H1 (cell line): ENCODE measurements around the gene FRMPD2. TPM values are rescaled to one million over a fixed set of nuclear protein-coding genes. Genes with fewer than 3 reads are reported as not detected.

Experiments
- CTCF ChIA-PET: fragments of 300-600 bp; sonication (Branson Sonifier 250); formaldehyde crosslinking; loops from one replicate; lab custom pipeline; 2021; ENCODE audit not compliant: partially characterized antibody; lab: Charles Lee
- POLR2A ChIA-PET: fragments of 300-600 bp; sonication (Branson Sonifier 250); formaldehyde crosslinking; loops from one replicate; lab custom pipeline; 2021; ENCODE audit warnings: inconsistent platforms; ENCODE audit not compliant: partially characterized antibody; lab: Charles Lee
- DNase-seq, 2 experiments: peaks; one replicate each; pipeline versions ENCODE4 v3.0.0 to v3.0.0-alpha.2; 2010 to 2022; ENCODE audit warnings: low spot score in 2 of 2, low read depth in 1 of 2, mixed read lengths in 1 of 2
- FAIRE-seq: peaks from 2 replicates; lab custom pipeline; 2011; peaks lifted over from hg19 to GRCh38; lab: Jason Lieb, UNC
- H2AFZ ChIP-seq: 2 replicates; pipeline ENCODE4 v1.8.1; 2012; ENCODE audit warnings: low read length, inconsistent platforms
- H2AK5ac ChIP-seq: 2 replicates; pipeline ENCODE4 v1.6.1; 2013; ENCODE audit warnings: low read depth, low read length
- H2BK120ac ChIP-seq: replicated peaks from 2 replicates; pipeline ENCODE3; 2013; ENCODE audit warnings: low read depth, low read length, inconsistent platforms
- H2BK12ac ChIP-seq: 2 replicates; pipeline ENCODE4 v1.6.1; 2013; ENCODE audit warnings: low read depth, low read length
- H2BK15ac ChIP-seq: 2 replicates; pipeline ENCODE4 v1.6.1; 2013; ENCODE audit warnings: low read length
- H2BK20ac ChIP-seq: 2 replicates; pipeline ENCODE4 v1.6.1; 2013; ENCODE audit warnings: low read length
- H2BK5ac ChIP-seq: 2 replicates; pipeline ENCODE4 v1.6.1; 2013; ENCODE audit warnings: low read depth, low read length
- H3K14ac ChIP-seq: 2 replicates; pipeline ENCODE4 v1.6.1; 2013; ENCODE audit warnings: inconsistent platforms; ENCODE audit not compliant: insufficient read length
- H3K18ac ChIP-seq: 2 replicates; pipeline ENCODE4 v1.6.1; 2013; ENCODE audit warnings: low read length; ENCODE audit errors: extremely low read depth
- H3K23ac ChIP-seq: 2 replicates; pipeline ENCODE4 v1.6.1; 2013; ENCODE audit warnings: inconsistent platforms; ENCODE audit not compliant: insufficient read length
- H3K23me2 ChIP-seq: 2 replicates; pipeline ENCODE4 v1.6.1; 2013; ENCODE audit warnings: low read depth, low read length
- H3K27ac ChIP-seq: 2 replicates; pipeline ENCODE4 v1.6.1; 2011; ENCODE audit warnings: low read depth, low read length, inconsistent platforms
- H3K27me3 ChIP-seq, 4 experiments: replicated peaks in 1 of 4; 1 replicate in 1 of 4; 2 replicates in 3 of 4; pipeline versions ENCODE4 v1.6.1 to v1.8.1; 2011 to 2013; ENCODE audit warnings: low read length in 3 of 4, mild to moderate bottlenecking in 3 of 4, inconsistent platforms in 2 of 4, mixed read lengths in 2 of 4, moderate library complexity in 1 of 4; ENCODE audit not compliant: control insufficient read depth in 3 of 4, insufficient read depth in 3 of 4; ENCODE audit errors: extremely low read depth in 1 of 4
- H3K36me3 ChIP-seq, 4 experiments: 2 replicates each; pipeline versions ENCODE4 v1.6.1 to v1.8.1; 2011 to 2013; ENCODE audit warnings: mild to moderate bottlenecking in 4 of 4, low read length in 3 of 4, moderate library complexity in 2 of 4, control low read depth in 1 of 4, inconsistent platforms in 1 of 4; ENCODE audit not compliant: insufficient read depth in 4 of 4, control insufficient read depth in 2 of 4
- H3K4ac ChIP-seq: replicated peaks from 2 replicates; pipeline ENCODE3; 2013; ENCODE audit warnings: low read length, low read depth, mixed read lengths, inconsistent platforms; ENCODE audit not compliant: insufficient read length
- H3K4me1 ChIP-seq, 4 experiments: replicated peaks in 1 of 4; 1 replicate in 1 of 4; 2 replicates in 3 of 4; pipeline versions ENCODE4 v1.6.1 to v1.8.1; 2011 to 2013; ENCODE audit warnings: low read length in 3 of 4, inconsistent platforms in 2 of 4, mixed read lengths in 1 of 4; ENCODE audit not compliant: insufficient read depth in 4 of 4, control insufficient read depth in 3 of 4
- H3K4me2 ChIP-seq, 2 experiments: 2 replicates each; pipeline versions ENCODE4 v1.6.1 to v1.8.1; 2011 to 2013; ENCODE audit warnings: low read depth in 2 of 2, low read length in 2 of 2, control low read depth in 1 of 2, inconsistent platforms in 1 of 2, mild to moderate bottlenecking in 1 of 2; ENCODE audit not compliant: insufficient read depth in 1 of 2
- H3K4me3 ChIP-seq, 4 experiments: fragments of 200-600, 300-600 bp in 1 of 4; sonication (generic), shearing (Covaris generic), sonication (Bioruptor Twin) in 1 of 4; 2 replicates each; pipeline versions ENCODE4 v1.5.1 to v1.8.1; 2011 to 2016; ENCODE audit warnings: low read length in 4 of 4, low read depth in 3 of 4, control low read depth in 2 of 4, inconsistent platforms in 2 of 4, mild to moderate bottlenecking in 2 of 4, mixed read lengths in 1 of 4, moderate library complexity in 1 of 4; ENCODE audit not compliant: insufficient read depth in 2 of 4; ENCODE audit errors: extremely low read depth in 1 of 4
- H3K56ac ChIP-seq: replicated peaks from 2 replicates; pipeline ENCODE3; 2013; ENCODE audit warnings: low read depth, mild to moderate bottlenecking, mixed read lengths, low read length, inconsistent platforms; ENCODE audit not compliant: insufficient read length
- H3K79me1 ChIP-seq: 2 replicates; pipeline ENCODE4 v1.6.1; 2013; ENCODE audit warnings: low read depth, low read length, control low read depth
- H3K79me2 ChIP-seq, 2 experiments: 2 replicates each; pipeline versions ENCODE4 v1.6.1 to v1.8.1; 2012 to 2013; ENCODE audit warnings: low read length in 2 of 2, mild to moderate bottlenecking in 2 of 2, inconsistent platforms in 1 of 2; ENCODE audit not compliant: insufficient read depth in 2 of 2, control insufficient read depth in 1 of 2
- H3K9ac ChIP-seq, 4 experiments: replicated peaks in 1 of 4; 1 replicate in 1 of 4; 2 replicates in 3 of 4; pipeline versions ENCODE4 v1.6.1 to v1.8.1; 2011 to 2013; ENCODE audit warnings: low read depth in 3 of 4, low read length in 3 of 4, control low read depth in 2 of 4, mild to moderate bottlenecking in 2 of 4, moderate library complexity in 2 of 4, inconsistent platforms in 1 of 4; ENCODE audit errors: extremely low read depth in 1 of 4
- H3K9me3 ChIP-seq, 2 experiments: 2 replicates each; pipeline versions ENCODE4 v1.6.1 to v1.8.1; 2012 to 2013; ENCODE audit warnings: mild to moderate bottlenecking in 2 of 2, moderate library complexity in 2 of 2, control low read depth in 1 of 2, inconsistent platforms in 1 of 2, low read depth in 1 of 2, low read length in 1 of 2, mixed read lengths in 1 of 2; ENCODE audit not compliant: insufficient read depth in 2 of 2
- H4K20me1 ChIP-seq, 2 experiments: replicated peaks in 1 of 2; 2 replicates each; pipeline versions ENCODE3 to v1.8.1; 2011 to 2013; ENCODE audit warnings: inconsistent platforms in 2 of 2, low read length in 2 of 2, mild to moderate bottlenecking in 1 of 2; ENCODE audit not compliant: insufficient read depth in 2 of 2, control insufficient read depth in 1 of 2
- H4K5ac ChIP-seq: 2 replicates; pipeline ENCODE4 v1.6.1; 2013; ENCODE audit warnings: low read length, low read depth, mixed read lengths, inconsistent platforms; ENCODE audit not compliant: insufficient read length
- H4K8ac ChIP-seq: 2 replicates; pipeline ENCODE4 v1.8.0; 2013; ENCODE audit warnings: mild to moderate bottlenecking, moderate library complexity, low read length, inconsistent platforms; ENCODE audit not compliant: insufficient read depth; ENCODE audit errors: extremely low read depth
- H4K91ac ChIP-seq: replicated peaks from 2 replicates; pipeline ENCODE3; 2013; ENCODE audit warnings: low read length, mixed read lengths, inconsistent platforms; ENCODE audit not compliant: insufficient read length
- BCL11A ChIP-seq, 2 experiments: IDR thresholded peaks; one replicate each; pipeline ENCODE4 v1.6.1; 2011; ENCODE audit warnings: low read depth in 2 of 2, low read length in 2 of 2, mild to moderate bottlenecking in 2 of 2
- GTF2F1 ChIP-seq: IDR thresholded peaks from 2 replicates; pipeline ENCODE4 v1.6.1; 2012; ENCODE audit warnings: low read depth, low read length, improper control_type of control experiment, borderline replicate concordance
- KDM4A ChIP-seq: IDR thresholded peaks from one replicate; pipeline ENCODE4 v1.7.1; 2012; ENCODE audit warnings: low read depth, mild to moderate bottlenecking, moderate library complexity, low read length, inconsistent platforms; ENCODE audit not compliant: severe bottlenecking
- RAD21 ChIP-seq, 2 experiments: IDR thresholded peaks in 1 of 2; conservative IDR thresholded peaks in 1 of 2; 2 replicates each; pipeline ENCODE4 v1.6.1; 2011; ENCODE audit warnings: low read depth in 2 of 2, low read length in 2 of 2, improper control_type of control experiment in 1 of 2, inconsistent platforms in 1 of 2, mild to moderate bottlenecking in 1 of 2, moderate library complexity in 1 of 2
- SUZ12 ChIP-seq: fragments of 200-600 bp; sonication (generic); IDR thresholded peaks from 2 replicates; pipeline ENCODE4 v1.6.1; 2012; ENCODE audit warnings: mild to moderate bottlenecking, inconsistent platforms, low read length, moderate library complexity, mixed read lengths
- YY1 ChIP-seq: IDR thresholded peaks from 2 replicates; pipeline ENCODE4 v1.6.1; 2011; ENCODE audit warnings: low read depth, mild to moderate bottlenecking, low read length
- polyA plus RNA-seq, 7 experiments: library from polyadenylated mRNA; depleted of rRNA in 3 of 7; stranded (reverse) in 5 of 7; unstranded in 2 of 7; fragments of >200 nt in 5 of 7; fragments of 200-250 nt in 2 of 7; gene quantifications; 1 replicate in 5 of 7; 2 replicates in 1 of 7; 4 replicates in 1 of 7; pipeline versions ENCODE4 v1.2.1 to v1.2.3, GENCODE V29; 2011 to 2013; ENCODE audit warnings: missing spikeins in 2 of 7, mixed read lengths in 2 of 7
- total RNA-seq: library from RNA; stranded (reverse); fragmentation: NEBNext Ultra II Directional; extraction: Animal tissue kit (Norgen Biotek cat#: 25700); gene quantifications from 2 replicates; pipeline ENCODE4 v1.2.1, GENCODE V29; 2021

The FRMPD2 gene
- total and polyA plus RNA-seq, 2 of the 8 experiments (the other 6 are each of a cell fraction or from before 2014, with no cell fraction given): 0.07 to 0.47 TPM

DNA sequence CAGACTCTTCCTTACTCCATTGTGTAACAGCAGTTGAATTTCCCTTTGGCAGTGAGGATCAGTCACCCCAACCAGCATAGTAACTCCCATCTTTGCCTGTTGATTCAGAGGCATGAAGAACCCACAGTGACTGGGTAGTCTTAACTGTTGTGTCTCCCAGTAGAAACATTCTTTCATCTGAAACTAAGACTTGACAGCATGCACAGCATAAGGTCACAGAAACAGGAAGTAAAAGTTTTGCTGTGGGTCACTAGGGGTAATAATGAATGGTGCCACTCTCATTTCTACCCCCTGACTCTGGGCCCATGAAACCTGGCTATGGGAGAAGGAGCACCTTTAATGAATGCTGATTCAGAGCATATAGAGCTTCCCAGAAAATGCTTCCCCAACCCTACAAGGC, 8.3 kb upstream of the FRMPD2 start:
- Histone ChIP-seq H3K9me3 (peaks cover 8 to 17% of the 10 kb centered on the region in 2 experiments), H3K4me2 (no peak overlapping the region), H3K27me3 (no peaks in the 10 kb centered on the region), H3K23me2 (no peaks in the 10 kb centered on the region), H2AK5ac (no peak overlapping the region; the same call in 1 of the 2 replicates), H3K4ac (no peak overlapping the region), H2BK12ac (no peak overlapping the region), H2BK20ac (no peak overlapping the region), H3K36me3 (no peaks in the 10 kb centered on the region), H3K18ac (no peak overlapping the region), H3K27ac (no peak overlapping the region), H3K23ac (no peak overlapping the region), H3K79me1 (no peaks in the 10 kb centered on the region), H3K9ac (no peak overlapping the region), H3K4me1 (no peaks in the 10 kb centered on the region), H3K4me3 (no peak overlapping the region), H3K14ac (no peak overlapping the region), H4K20me1 (no peaks in the 10 kb centered on the region), H4K5ac (no peak overlapping the region), H4K8ac (no peak overlapping the region), H2BK5ac (no peak overlapping the region), H4K91ac (no peak overlapping the region), H2AFZ (no peak overlapping the region), H2BK120ac (no peak overlapping the region), H2BK15ac (no peak overlapping the region), H3K79me2 (no peaks in the 10 kb centered on the region), H3K56ac (no peak overlapping the region)
- no peak for FAIRE-seq
- TF ChIP-seq GTF2F1 (no peak), RAD21 (IDR thresholded peaks at IDR 0.05 in 1 of 2, conservative IDR thresholded peaks at IDR 0.05 in 1 of 2; ENCODE audit: low read depth in 2 of 2, low read length in 2 of 2) (no peak), YY1 (no peak), BCL11A (IDR thresholded peaks at IDR 0.05; ENCODE audit: low read depth in 2 of 2, low read length in 2 of 2) (no peak), SUZ12 (no peak), KDM4A (no peak)
- POLR2A ChIA-PET: no interaction called here
- CTCF ChIA-PET: no interaction called here
- DNase-seq: no peak
